ENCODE results near the gene NUP58.
"Not testable (repeated sequence)": the region's sequence is repeated elsewhere in the genome, so short reads cannot be mapped to it uniquely, and the experiment has no call there.

Gene NUP58

GRCh38 chr13:25306671-25307464 is 5.4 kb downstream of the NUP58 start:
- DNase-seq = no peak

- DNase-seq = no peak
These were observed 9.5 kb downstream of the NUP58 start for GRCh38 chr13:25310891-25311290.

- not testable (repeated sequence) for DNase-seq
These were observed 17.5 kb downstream of the NUP58 start for GRCh38 chr13:25318946-25319345.

- no peak for DNase-seq
These were observed 18.3 kb downstream of the NUP58 start for GRCh38 chr13:25319771-25320170.

GRCh38 chr13:25324100-25324499 is 22.7 kb downstream of the NUP58 start:
- no peak for DNase-seq

GRCh38 chr13:25329706-25330105 is 28.3 kb downstream of the NUP58 start:
- no peak for DNase-seq

GRCh38 chr13:25330541-25330940 is 29.1 kb downstream of the NUP58 start:
- DNase-seq = no peak

- no peak for DNase-seq
These were observed 34.4 kb downstream of the NUP58 start for GRCh38 chr13:25335856-25336255.

- DNase-seq = no peak
These were observed 44.2 kb downstream of the NUP58 start for GRCh38 chr13:25345576-25345975.

- DNase-seq = no peak
These were observed 45.7 kb downstream of the NUP58 start for GRCh38 chr13:25347151-25347550.

GRCh38 chr13:25351404-25351803 is 50.0 kb downstream of the NUP58 start:
- no peak for DNase-seq

GRCh38 chr13:25352230-25352629 is 50.8 kb downstream of the NUP58 start:
- no peak for DNase-seq

GRCh38 chr13:25352806-25353205 is 51.4 kb downstream of the NUP58 start:
- DNase-seq = no peak

GRCh38 chr13:25353344-25353743 is 51.9 kb downstream of the NUP58 start:
- DNase-seq = no peak

- no peak for DNase-seq
These were observed 53.0 kb downstream of the NUP58 start for GRCh38 chr13:25354377-25354776.

GRCh38 chr13:25360443-25360842 is 59.0 kb downstream of the NUP58 start:
- DNase-seq = not testable (repeated sequence)

GRCh38 chr13:25365720-25366235 is 64.4 kb downstream of the NUP58 start:
- no peak for DNase-seq

- DNase-seq = no peak
These were observed 69.9 kb downstream of the NUP58 start for GRCh38 chr13:25371158-25371874.

GRCh38 chr13:25371875-25372283 is 70.5 kb downstream of the NUP58 start, which contains the start of gene ATP8A2:
TSS of gene ATP8A2 (plus strand) at chr13:25371974. CDS start at chr13:25372213, 239 bp downstream.
- peak; percentile 17 to 53 for DNase-seq

- peak; percentile 33 to 53 for DNase-seq
These were observed 71.1 kb downstream of the NUP58 start for GRCh38 chr13:25372284-25373081.

GRCh38 chr13:25375727-25376358 is 74.4 kb downstream of the NUP58 start:
- peak in 1 of 2 experiments; percentile 63 for DNase-seq

GRCh38 chr13:25377244-25377962 is 76.0 kb downstream of the NUP58 start:
- no peak for DNase-seq

All from NCI-H1930 (cell line).